ENCODE data around the gene OR6S1.

OR6S1 gene

GRCh38 chr14:20683891-20684661, 42.6 kb upstream of the OR6S1 start, which contains the start of gene RNASE4 (continued):
- TF ChIP-seq ZNF146 (tag by site-specific recombination; IDR thresholded peaks at IDR 0.05), result no peak
- no peak for TF ChIP-seq ZNF530 (tag by site-specific recombination; IDR thresholded peaks at IDR 0.05; ENCODE audit: low read depth)
- no peak for TF ChIP-seq PRDM1 (tag by site-specific recombination; IDR thresholded peaks at IDR 0.05)
- TF ChIP-seq ZNF16 (tag by site-specific recombination; IDR thresholded peaks at IDR 0.05; ENCODE audit: low read depth), result no peak
- TF ChIP-seq MYNN (tag by site-specific recombination; IDR thresholded peaks at IDR 0.05; ENCODE audit: borderline replicate concordance), result no peak
- TF ChIP-seq ZNF140 (tag by site-specific recombination; IDR thresholded peaks at IDR 0.05), result no peak
- TF ChIP-seq ZXDB (tag by site-specific recombination; IDR thresholded peaks at IDR 0.05), result peak; percentile 99
- TF ChIP-seq ZSCAN5A (tag by site-specific recombination; IDR thresholded peaks at IDR 0.05), result 0 out of 2 replicates have a peak, but pooled peaks have one; percentile 49
- TF ChIP-seq ZNF112 (tag by site-specific recombination; IDR thresholded peaks at IDR 0.05), result no peak
- no peak for TF ChIP-seq ZNF560 (tag by site-specific recombination; IDR thresholded peaks at IDR 0.05; ENCODE audit: borderline replicate concordance)
- peak; percentile 75 for TF ChIP-seq ZIC2 (tag by site-specific recombination; IDR thresholded peaks at IDR 0.05)
- TF ChIP-seq ZNF777 (tag by site-specific recombination; IDR thresholded peaks at IDR 0.05; ENCODE audit: borderline replicate concordance), result no peak
- TF ChIP-seq ZBTB1 (tag by site-specific recombination; IDR thresholded peaks at IDR 0.05), result no peak
- no peak for TF ChIP-seq ZNF626 (tag by site-specific recombination; IDR thresholded peaks at IDR 0.05)
- no peak for TF ChIP-seq ZNF843 (tag by site-specific recombination; IDR thresholded peaks at IDR 0.05)
- TF ChIP-seq ZNF747 (tag by site-specific recombination; IDR thresholded peaks at IDR 0.05), result no peak
- TF ChIP-seq KLF10 (tag by site-specific recombination; IDR thresholded peaks at IDR 0.05), result peak; percentile 64; the same call in 1 of the 2 replicates
- TF ChIP-seq ZSCAN30 (tag by site-specific recombination; IDR thresholded peaks at IDR 0.05), result peak; percentile 77; the same call in 1 of the 2 replicates
- no peak for TF ChIP-seq ZNF174 (tag by site-specific recombination; IDR thresholded peaks at IDR 0.05)
- 0 out of 2 replicates have a peak, but pooled peaks have one; percentile 8 for TF ChIP-seq ZBTB11 (tag by site-specific recombination; conservative IDR thresholded peaks at IDR 0.05; ENCODE audit: low read depth)
- TF ChIP-seq REST (tag by site-specific recombination; IDR thresholded peaks at IDR 0.05), result peak; percentile 26; the same call in 1 of the 2 replicates
- TF ChIP-seq ZSCAN18 (tag by site-specific recombination; IDR thresholded peaks at IDR 0.05), result no peak
- no peak for TF ChIP-seq ZNF677 (tag by site-specific recombination; IDR thresholded peaks at IDR 0.05)
- TF ChIP-seq ZSCAN23 (tag by site-specific recombination; IDR thresholded peaks at IDR 0.05), result no peak; the same call in 1 of the 2 replicates
- TF ChIP-seq SCRT1 (tag by site-specific recombination; IDR thresholded peaks at IDR 0.05; ENCODE audit: borderline replicate concordance), result no peak
- TF ChIP-seq ZNF707 (tag by site-specific recombination; IDR thresholded peaks at IDR 0.05), result no peak
- TF ChIP-seq ZNF670 (tag by site-specific recombination; IDR thresholded peaks at IDR 0.05; ENCODE audit: low read depth), result no peak
- TF ChIP-seq ZNF148 (tag by site-specific recombination; IDR thresholded peaks at IDR 0.05; ENCODE audit: borderline replicate concordance), result 0 out of 2 replicates have a peak, but pooled peaks have one; percentile 38

Measured in HEK293 (cell line).